Spleen (tissue), 7 donors: ENCODE results near the gene KIFC3.
"Not testable (repeated sequence)": the region's sequence is repeated elsewhere in the genome, so short reads cannot be mapped to it uniquely, and the experiment has no call there.

ENCODE experiments used
- POLR2A ChIP-seq, 3 donors: fragments of 450-650 bp; IDR thresholded peaks; one replicate each; pipeline ENCODE4 v1.5.1; 2017; ENCODE audit warnings: antibody characterized with exemption in 3 of 3, mild to moderate bottlenecking in 1 of 3
- TF ChIP-seq, protein P1 (sequence below), 11 experiments: fragments of 200-600 bp in 7 of 11; fragments of 450-650 bp in 4 of 11; sonication (generic) in 4 of 11; IDR thresholded peaks in 8 of 11; conservative IDR thresholded peaks in 3 of 11; 1 replicate in 7 of 11; 2 replicates in 4 of 11; pipeline versions ENCODE4 v1.4.0 to v1.8.0; 2016 to 2021; ENCODE audit warnings: antibody characterized with exemption in 11 of 11, inconsistent platforms in 4 of 11, mild to moderate bottlenecking in 1 of 11
- donor health status: DM: no; HTN: no; CAD: no; lungs with moderate emphysema.
- donor health status: DM: no; HTN: no; CAD: no.
- donor health status: DM: no; HTN: no; CAD: no.

DNA sequence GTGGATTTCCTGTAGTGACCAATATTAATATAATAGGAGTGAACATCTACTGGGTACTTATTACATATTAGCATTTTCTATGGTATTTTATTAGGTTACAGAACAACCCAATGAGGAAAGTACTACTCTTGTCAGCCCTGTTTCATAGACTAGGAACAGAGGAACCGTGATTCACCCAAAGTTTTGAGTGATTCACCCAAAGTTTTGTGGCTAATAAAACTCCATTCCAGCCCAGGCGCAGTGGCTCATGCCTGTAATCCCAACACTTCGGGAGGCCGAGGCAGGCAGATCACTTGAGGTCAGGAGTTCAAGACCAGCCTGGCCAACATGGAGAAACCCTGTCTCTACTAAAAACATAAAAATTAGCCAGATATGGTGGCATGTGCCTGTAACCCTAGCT, 33.1 kb upstream of the KIFC3 start:
- not testable (repeated sequence) for TF ChIP-seq POLR2A (IDR thresholded peaks at IDR 0.05)
- TF ChIP-seq, protein P1, sequence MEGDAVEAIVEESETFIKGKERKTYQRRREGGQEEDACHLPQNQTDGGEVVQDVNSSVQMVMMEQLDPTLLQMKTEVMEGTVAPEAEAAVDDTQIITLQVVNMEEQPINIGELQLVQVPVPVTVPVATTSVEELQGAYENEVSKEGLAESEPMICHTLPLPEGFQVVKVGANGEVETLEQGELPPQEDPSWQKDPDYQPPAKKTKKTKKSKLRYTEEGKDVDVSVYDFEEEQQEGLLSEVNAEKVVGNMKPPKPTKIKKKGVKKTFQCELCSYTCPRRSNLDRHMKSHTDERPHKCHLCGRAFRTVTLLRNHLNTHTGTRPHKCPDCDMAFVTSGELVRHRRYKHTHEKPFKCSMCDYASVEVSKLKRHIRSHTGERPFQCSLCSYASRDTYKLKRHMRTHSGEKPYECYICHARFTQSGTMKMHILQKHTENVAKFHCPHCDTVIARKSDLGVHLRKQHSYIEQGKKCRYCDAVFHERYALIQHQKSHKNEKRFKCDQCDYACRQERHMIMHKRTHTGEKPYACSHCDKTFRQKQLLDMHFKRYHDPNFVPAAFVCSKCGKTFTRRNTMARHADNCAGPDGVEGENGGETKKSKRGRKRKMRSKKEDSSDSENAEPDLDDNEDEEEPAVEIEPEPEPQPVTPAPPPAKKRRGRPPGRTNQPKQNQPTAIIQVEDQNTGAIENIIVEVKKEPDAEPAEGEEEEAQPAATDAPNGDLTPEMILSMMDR (IDR thresholded peaks at IDR 0.05 in 8 of 11, conservative IDR thresholded peaks at IDR 0.05 in 3 of 11) = not testable (repeated sequence)
